OCI-LY1 (cell line): ENCODE results near the gene MAP1LC3A.

Source experiments
- H2AFZ ChIP-seq: fragments of 200-600 bp; sonication (generic), shearing (Covaris generic); 2 replicates; pipeline ENCODE4 v1.6.0; 2014; ENCODE audit warnings: antibody characterized with exemption, mild to moderate bottlenecking, low read length
- H3F3A ChIP-seq: fragments of 200-600 bp; sonication (generic), shearing (Covaris generic); 2 replicates; pipeline ENCODE4 v1.6.0; 2014; ENCODE audit warnings: mild to moderate bottlenecking, antibody characterized with exemption, low read length, moderate library complexity; ENCODE audit not compliant: insufficient read depth
- H3K27ac ChIP-seq: fragments of 200-600 bp; sonication (generic); 2 replicates; pipeline ENCODE4 v1.5.1; 2014; ENCODE audit warnings: low read length, mixed run types, mild to moderate bottlenecking, low read depth; ENCODE audit not compliant: poor library complexity, severe bottlenecking
- H3K27me3 ChIP-seq: fragments of 200-600 bp; sonication (generic); 2 replicates; pipeline ENCODE4 v1.6.0; 2014; ENCODE audit warnings: antibody characterized with exemption, mild to moderate bottlenecking, low read length, moderate library complexity; ENCODE audit not compliant: insufficient read depth
- H3K36me3 ChIP-seq: fragments of 200-600 bp; sonication (generic); 2 replicates; pipeline ENCODE4 v1.6.1; 2014; ENCODE audit warnings: mild to moderate bottlenecking, antibody characterized with exemption, low read length, moderate library complexity, mixed read lengths; ENCODE audit not compliant: insufficient read depth
- H3K4me1 ChIP-seq: fragments of 200-600 bp; sonication (generic); 2 replicates; pipeline ENCODE4 v1.5.1; 2014; ENCODE audit warnings: mild to moderate bottlenecking, low read length, moderate library complexity; ENCODE audit not compliant: insufficient read depth, severe bottlenecking
- H3K4me2 ChIP-seq: fragments of 200-600 bp; sonication (generic), shearing (Covaris generic); 2 replicates; pipeline ENCODE4 v1.6.1; 2014; ENCODE audit warnings: low read length
- H3K4me3 ChIP-seq: fragments of 200-600 bp; sonication (generic); 2 replicates; pipeline ENCODE4 v1.5.1; 2014; ENCODE audit warnings: low read length, low read depth, mild to moderate bottlenecking, mixed read lengths; ENCODE audit not compliant: poor library complexity, severe bottlenecking
- H3K79me2 ChIP-seq: fragments of 200-600 bp; shearing (Covaris generic); 2 replicates; pipeline ENCODE4 v1.6.1; 2016; ENCODE audit warnings: mixed run types, low read length, mixed read lengths; ENCODE audit not compliant: insufficient read depth
- H3K9ac ChIP-seq: fragments of 200-600 bp; sonication (generic), shearing (Covaris generic); 2 replicates; pipeline ENCODE4 v1.6.1; 2014; ENCODE audit warnings: mild to moderate bottlenecking, low read length, mixed read lengths
- H3K9me2 ChIP-seq: fragments of 200-600 bp; sonication (generic), shearing (Covaris generic); 2 replicates; pipeline ENCODE4 v1.6.1; 2014; ENCODE audit warnings: low read depth, mild to moderate bottlenecking, low read length, mixed read lengths
- H3K9me3 ChIP-seq: fragments of 200-600 bp; shearing (Covaris generic); 2 replicates; pipeline ENCODE4 v1.6.1; 2014; ENCODE audit warnings: low read length, mixed read lengths
- H4K20me1 ChIP-seq: fragments of 200-600 bp; sonication (generic), shearing (Covaris generic); 2 replicates; pipeline ENCODE4 v1.6.0; 2016; ENCODE audit warnings: mild to moderate bottlenecking, low read length; ENCODE audit not compliant: insufficient read depth
- CTCF ChIP-seq: fragments of 200-600 bp; sonication (generic), shearing (Covaris generic); IDR thresholded peaks from 2 replicates; pipeline ENCODE4 v1.5.1; 2017; ENCODE audit warnings: mild to moderate bottlenecking, antibody characterized with exemption, low read length, moderate library complexity, mixed read lengths
- EZH2 ChIP-seq: fragments of 200-600 bp; sonication (generic), shearing (Covaris generic); IDR thresholded peaks from 2 replicates; pipeline ENCODE4 v1.8.0; 2017; ENCODE audit warnings: borderline replicate concordance, mixed run types, mild to moderate bottlenecking, antibody characterized with exemption, low read length, moderate library complexity, mixed read lengths

Gene MAP1LC3A

GRCh38 chr20:34526466-34526865 is 32.1 kb upstream of the MAP1LC3A start:
- Histone ChIP-seq H3K9me2 (no peaks in the 10 kb centered on the region), H3F3A (no peaks in the 10 kb centered on the region), H3K4me3 (no peak overlapping the region), H2AFZ (no peak overlapping the region), H3K27ac (no peak overlapping the region), H3K79me2 (peaks cover 14% of the 10 kb centered on the region; the same call in 1 of the 2 replicates), H3K36me3 (peaks cover 43% of the 10 kb centered on the region), H4K20me1 (no peaks in the 10 kb centered on the region), H3K9ac (no peak overlapping the region), H3K27me3 (no peaks in the 10 kb centered on the region), H3K9me3 (no peaks in the 10 kb centered on the region), H3K4me1 (peaks cover 15% of the 10 kb centered on the region), H3K4me2 (no peak overlapping the region)
- TF ChIP-seq EZH2 (no peak), CTCF (no peak)

- Histone ChIP-seq H3K4me3 (no peak overlapping the region), H3K9me2 (no peaks in the 10 kb centered on the region), H3K27ac (no peak overlapping the region), H3K4me1 (peaks cover 15% of the 10 kb centered on the region), H3K79me2 (peaks cover 11% of the 10 kb centered on the region; the same call in 1 of the 2 replicates), H3K27me3 (no peaks in the 10 kb centered on the region), H3K36me3 (peaks cover 47% of the 10 kb centered on the region), H3K9ac (no peak overlapping the region), H3K4me2 (no peak overlapping the region), H2AFZ (no peak overlapping the region), H3F3A (no peaks in the 10 kb centered on the region), H4K20me1 (no peaks in the 10 kb centered on the region), H3K9me3 (no peaks in the 10 kb centered on the region)
- TF ChIP-seq CTCF: no peak
- TF ChIP-seq EZH2: no peak
These were observed 31.5 kb upstream of the MAP1LC3A start for GRCh38 chr20:34527016-34527415.

- no peak overlapping the region for H2AFZ ChIP-seq
- peaks cover 51% of the 10 kb centered on the region for H3K36me3 ChIP-seq
- H4K20me1 ChIP-seq: no peaks in the 10 kb centered on the region
- H3K4me3 ChIP-seq: no peak overlapping the region
- TF ChIP-seq CTCF: no peak
- TF ChIP-seq EZH2: no peak
- H3K4me2 ChIP-seq: no peak overlapping the region
- H3K79me2 ChIP-seq: peaks cover 4% of the 10 kb centered on the region; the same call in 1 of the 2 replicates
- no peaks in the 10 kb centered on the region for H3K27me3 ChIP-seq
- no peak overlapping the region for H3K27ac ChIP-seq
- no peaks in the 10 kb centered on the region for H3K9me2 ChIP-seq
- H3K4me1 ChIP-seq: no peaks in the 10 kb centered on the region
- H3K9me3 ChIP-seq: no peaks in the 10 kb centered on the region
- no peak overlapping the region for H3K9ac ChIP-seq
- no peaks in the 10 kb centered on the region for H3F3A ChIP-seq
These were observed 29.6 kb upstream of the MAP1LC3A start for GRCh38 chr20:34528921-34529297.
